NCI-H2227 (cell line): ENCODE results near the gene WAPL.

ENCODE experiments used
- DNase-seq: peaks from one replicate; lab custom pipeline; 2025; ENCODE audit not compliant: unreplicated experiment; lab: John Stamatoyannopoulos, UW

Gene WAPL

GRCh38 chr10:86480571-86480970 is 41.0 kb downstream of the WAPL start:
- no peak for DNase-seq

GRCh38 chr10:86472061-86472460 is 49.5 kb downstream of the WAPL start:
- no peak for DNase-seq

- DNase-seq = no peak
Measured at GRCh38 chr10:86461963-86462804, 59.4 kb downstream of the WAPL start.

- no peak for DNase-seq
Measured at GRCh38 chr10:86451604-86451960, 70.0 kb downstream of the WAPL start.

GRCh38 chr10:86450806-86451603 is 70.6 kb downstream of the WAPL start:
- no peak for DNase-seq

GRCh38 chr10:86449926-86450558 is 71.5 kb downstream of the WAPL start:
- no peak for DNase-seq

- no peak for DNase-seq
Measured at GRCh38 chr10:86447432-86447831, 74.2 kb downstream of the WAPL start.

- DNase-seq = no peak
Measured at GRCh38 chr10:86446987-86447386, 74.6 kb downstream of the WAPL start.

- no peak for DNase-seq
Measured at GRCh38 chr10:86446440-86446839, 75.2 kb downstream of the WAPL start.

- no peak for DNase-seq
Measured at GRCh38 chr10:86443936-86444335, 77.7 kb downstream of the WAPL start.

GRCh38 chr10:86443069-86443468 is 78.5 kb downstream of the WAPL start:
- no peak for DNase-seq

- DNase-seq = no peak
Measured at GRCh38 chr10:86440874-86441843, 80.4 kb downstream of the WAPL start.

GRCh38 chr10:86439544-86439943 is 82.0 kb downstream of the WAPL start:
- no peak for DNase-seq

GRCh38 chr10:86438091-86438749 is 83.4 kb downstream of the WAPL start:
- no peak for DNase-seq

GRCh38 chr10:86437447-86437846 is 84.1 kb downstream of the WAPL start:
- no peak for DNase-seq

GRCh38 chr10:86436963-86437362 is 84.6 kb downstream of the WAPL start:
- DNase-seq = no peak

- DNase-seq = no peak
Measured at GRCh38 chr10:86434656-86435055, 86.9 kb downstream of the WAPL start.

- no peak for DNase-seq
Measured at GRCh38 chr10:86423739-86424138, 97.9 kb downstream of the WAPL start.

- DNase-seq = no peak
Measured at GRCh38 chr10:86419101-86419500, 102.5 kb downstream of the WAPL start.

- DNase-seq = no peak
Measured at GRCh38 chr10:86415583-86415982, 106.0 kb downstream of the WAPL start.
